HG03521 (cell line): ENCODE results near the gene GPR61.

Experiments
- ATAC-seq: cut with Tn5 transposase; IDR thresholded peaks from one replicate; pipeline ENCODE4 v1.9.1; 2021; ENCODE audit warnings: mild to moderate bottlenecking, moderate library complexity; ENCODE audit not compliant: unreplicated experiment

GPR61 gene, protein sequence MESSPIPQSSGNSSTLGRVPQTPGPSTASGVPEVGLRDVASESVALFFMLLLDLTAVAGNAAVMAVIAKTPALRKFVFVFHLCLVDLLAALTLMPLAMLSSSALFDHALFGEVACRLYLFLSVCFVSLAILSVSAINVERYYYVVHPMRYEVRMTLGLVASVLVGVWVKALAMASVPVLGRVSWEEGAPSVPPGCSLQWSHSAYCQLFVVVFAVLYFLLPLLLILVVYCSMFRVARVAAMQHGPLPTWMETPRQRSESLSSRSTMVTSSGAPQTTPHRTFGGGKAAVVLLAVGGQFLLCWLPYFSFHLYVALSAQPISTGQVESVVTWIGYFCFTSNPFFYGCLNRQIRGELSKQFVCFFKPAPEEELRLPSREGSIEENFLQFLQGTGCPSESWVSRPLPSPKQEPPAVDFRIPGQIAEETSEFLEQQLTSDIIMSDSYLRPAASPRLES

DNA sequence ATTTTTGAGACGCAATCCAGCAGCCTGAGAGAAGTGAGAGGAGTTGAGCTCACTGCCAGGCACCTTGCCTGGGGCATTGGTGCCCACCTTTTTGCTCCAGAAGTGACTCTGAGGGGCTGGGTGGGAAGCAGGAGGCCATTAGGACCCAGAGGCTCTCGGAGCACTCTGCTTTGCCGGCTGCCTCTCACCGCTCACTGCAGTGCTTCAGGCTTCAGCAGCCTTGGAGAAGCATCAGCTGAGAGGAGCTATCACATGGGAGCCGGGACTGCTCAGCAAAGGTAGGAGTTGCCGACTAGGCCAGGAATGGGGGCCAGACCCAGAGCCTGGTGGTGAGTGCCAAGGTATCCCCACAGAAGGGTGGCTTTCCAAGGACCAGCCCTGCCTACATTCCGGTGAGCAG is at the start of gene GPR61:
TSS of gene GPR61 (plus strand) at position 197 of the 400 bp plus-strand sequence. CDS start 3,151 bp downstream, outside the sequence.
- no peak for ATAC-seq

DNA sequence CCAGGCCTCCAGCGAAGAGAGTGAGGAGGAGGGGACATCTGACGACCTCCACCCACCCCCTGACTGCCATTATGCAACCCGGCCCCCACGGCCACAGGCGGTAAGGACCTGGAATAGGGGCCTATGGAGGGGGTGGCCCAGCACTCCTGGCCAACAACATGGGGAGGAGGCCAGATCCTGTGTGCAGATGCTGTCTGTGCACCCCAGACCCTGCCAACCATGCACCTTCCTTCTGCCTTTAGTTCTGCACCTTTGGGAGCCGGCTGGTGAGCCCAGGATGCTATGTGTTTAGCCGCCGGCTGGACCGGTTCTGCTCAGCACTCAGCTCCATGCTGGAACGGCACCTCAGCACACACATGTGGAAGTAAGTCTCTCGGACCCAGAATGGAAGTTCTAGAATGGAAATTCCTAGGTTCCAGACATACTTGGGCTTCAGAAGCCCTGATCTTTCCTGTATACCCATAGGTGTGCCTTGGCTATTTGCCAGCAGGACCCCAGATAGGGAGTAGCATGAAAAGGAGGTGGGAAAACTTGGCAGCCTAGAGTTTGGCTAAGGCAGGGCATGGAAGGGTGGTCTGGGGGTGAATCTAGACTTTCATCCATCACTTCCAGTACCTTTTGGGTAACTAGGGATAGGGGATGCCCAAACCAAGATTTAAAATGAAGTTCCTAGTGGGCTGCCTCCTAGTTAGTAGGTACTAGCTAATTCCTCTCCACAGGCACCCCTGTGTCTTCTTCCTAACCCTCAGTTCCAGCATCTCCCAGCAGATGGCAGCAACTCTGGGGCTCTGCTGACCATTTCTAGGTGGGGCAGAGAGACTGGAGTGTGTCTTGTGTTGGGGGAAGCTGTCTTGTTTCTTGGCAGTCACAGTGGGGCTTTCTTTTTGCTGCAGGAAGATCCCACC is 49.4 kb upstream of the GPR61 start:
- no peak for ATAC-seq

DNA sequence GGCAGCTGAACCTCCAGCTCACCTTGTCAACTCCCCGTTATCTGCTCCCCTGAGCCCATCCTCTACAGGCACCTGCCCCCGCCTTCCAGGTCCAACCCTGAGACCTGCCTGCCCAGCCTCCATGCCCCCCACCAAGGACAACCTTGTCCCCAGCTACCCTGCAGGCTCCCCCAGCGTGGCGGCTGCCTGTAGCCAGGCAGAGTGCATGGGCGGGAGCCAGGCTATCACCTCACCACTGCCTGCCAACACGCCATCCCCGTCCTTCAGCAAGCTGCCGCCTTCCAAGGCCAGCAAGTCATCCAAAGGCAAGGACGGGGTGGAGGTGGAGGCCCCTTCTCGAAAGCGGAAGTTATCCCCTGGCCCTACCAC is 48.8 kb upstream of the GPR61 start:
- no peak for ATAC-seq

DNA sequence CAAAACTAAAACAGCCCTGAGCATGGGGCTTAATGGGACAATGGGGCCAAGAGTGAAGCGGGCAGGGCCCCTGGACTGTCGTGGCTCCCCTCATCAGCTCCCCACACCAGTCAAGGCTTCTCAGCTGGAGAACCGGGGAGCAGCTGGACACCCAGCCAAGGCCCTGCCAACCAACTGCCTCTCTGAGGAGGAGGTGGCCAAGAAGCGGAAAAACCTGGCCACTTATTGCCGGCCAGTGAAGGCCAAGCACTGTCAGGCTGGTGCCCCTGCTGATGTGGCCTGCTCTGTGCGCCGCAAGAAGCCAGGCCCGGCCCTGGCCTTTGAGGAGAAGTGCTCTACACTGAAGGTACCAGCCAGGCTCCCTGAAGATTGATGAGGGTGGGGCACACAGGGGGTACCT is 48.3 kb upstream of the GPR61 start:
- no peak for ATAC-seq

DNA sequence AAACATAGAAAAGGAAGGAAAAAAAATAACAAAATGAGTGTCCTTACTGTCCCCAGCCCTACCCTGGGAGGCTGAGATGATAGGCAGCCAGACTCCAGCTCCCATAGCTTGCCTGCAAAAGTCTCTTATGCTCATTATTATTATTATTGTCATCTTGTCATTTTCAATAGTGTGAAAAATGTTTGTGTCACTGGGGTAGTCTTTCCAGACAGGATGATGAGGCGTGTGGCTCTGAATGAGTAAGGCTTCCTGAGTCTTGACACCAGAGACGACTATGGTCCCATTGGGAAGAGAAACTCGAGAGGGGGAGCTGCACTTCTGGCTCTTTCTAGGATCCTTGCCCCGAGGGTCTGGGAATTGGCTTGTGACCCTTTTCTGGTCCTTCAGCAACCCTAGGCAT is 46.9 kb upstream of the GPR61 start:
- no peak for ATAC-seq

DNA sequence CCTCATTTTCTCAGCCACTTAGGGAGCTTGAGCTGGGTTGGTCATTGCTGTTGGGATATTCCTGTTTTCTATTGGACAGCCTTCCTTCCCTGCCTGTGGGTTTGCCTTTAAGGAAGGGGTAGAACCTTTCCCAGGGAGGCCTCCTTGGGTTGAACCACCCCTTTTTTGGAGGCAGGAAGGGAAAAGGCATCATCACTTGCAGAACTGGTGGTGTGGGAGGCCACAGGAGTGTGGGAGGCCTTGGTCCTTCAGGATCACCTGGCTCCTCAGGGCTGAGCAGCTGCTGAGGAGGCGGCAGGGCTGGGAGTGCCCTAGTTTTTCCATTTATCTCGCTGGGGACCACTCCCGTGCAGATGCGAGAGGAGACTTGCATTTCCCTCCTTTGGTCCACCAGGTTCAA is 46.4 kb upstream of the GPR61 start:
- no peak for ATAC-seq

DNA sequence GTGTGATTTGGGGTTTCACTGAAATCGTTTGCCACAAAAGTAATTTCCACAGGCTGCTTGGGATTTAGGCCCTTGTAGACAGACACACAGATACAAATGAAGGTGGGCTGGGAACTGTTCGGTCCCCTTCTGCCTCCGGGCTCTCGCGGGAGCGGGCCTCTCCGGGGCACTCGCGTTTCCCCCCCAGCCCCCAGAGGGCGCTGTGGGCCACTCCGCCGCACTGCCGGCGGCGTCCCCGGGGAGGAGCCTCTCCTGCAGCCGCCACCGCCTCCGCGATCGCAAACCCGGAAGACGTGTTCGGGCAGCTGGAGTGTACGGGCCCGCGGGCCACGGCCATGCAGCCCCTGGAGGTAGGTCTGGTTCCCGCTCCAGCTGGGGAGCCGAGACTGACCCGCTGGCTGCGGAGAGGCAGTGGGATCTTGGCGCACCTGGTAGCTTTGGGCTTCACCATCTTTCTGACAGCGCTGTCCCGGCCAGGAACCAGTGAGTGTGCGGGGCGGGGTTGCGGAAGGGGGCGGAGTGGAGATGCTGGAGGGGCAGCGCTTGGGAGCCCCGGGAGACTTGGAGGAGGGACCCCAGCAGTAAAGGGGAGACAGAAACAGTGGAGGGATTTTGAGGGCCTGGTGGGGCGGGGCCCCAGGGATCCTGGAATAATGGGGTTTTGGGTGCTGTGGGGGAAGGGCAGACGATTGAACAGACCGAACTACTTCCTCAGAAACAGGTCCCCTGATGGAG is 45.7 kb upstream of the GPR61 start, which contains the start of gene CYB561D1:
TSS of gene CYB561D1 (plus strand) at position 290 of the 735 bp plus-strand sequence. CDS start at position 336, 46 bp downstream.
- ATAC-seq = peak; percentile 79

DNA sequence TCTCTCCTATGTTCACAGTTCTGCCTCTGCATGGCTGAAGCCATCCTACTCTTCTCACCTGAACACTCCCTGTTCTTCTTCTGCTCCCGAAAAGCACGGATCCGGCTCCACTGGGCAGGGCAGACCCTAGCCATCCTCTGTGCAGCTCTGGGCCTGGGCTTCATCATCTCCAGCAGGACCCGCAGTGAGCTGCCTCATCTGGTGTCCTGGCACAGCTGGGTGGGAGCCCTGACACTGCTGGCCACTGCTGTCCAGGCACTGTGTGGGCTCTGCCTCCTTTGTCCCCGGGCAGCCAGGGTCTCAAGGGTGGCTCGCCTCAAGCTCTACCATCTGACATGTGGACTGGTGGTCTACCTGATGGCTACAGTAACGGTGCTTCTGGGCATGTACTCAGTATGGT is 43.9 kb upstream of the GPR61 start:
- ATAC-seq = no peak

DNA sequence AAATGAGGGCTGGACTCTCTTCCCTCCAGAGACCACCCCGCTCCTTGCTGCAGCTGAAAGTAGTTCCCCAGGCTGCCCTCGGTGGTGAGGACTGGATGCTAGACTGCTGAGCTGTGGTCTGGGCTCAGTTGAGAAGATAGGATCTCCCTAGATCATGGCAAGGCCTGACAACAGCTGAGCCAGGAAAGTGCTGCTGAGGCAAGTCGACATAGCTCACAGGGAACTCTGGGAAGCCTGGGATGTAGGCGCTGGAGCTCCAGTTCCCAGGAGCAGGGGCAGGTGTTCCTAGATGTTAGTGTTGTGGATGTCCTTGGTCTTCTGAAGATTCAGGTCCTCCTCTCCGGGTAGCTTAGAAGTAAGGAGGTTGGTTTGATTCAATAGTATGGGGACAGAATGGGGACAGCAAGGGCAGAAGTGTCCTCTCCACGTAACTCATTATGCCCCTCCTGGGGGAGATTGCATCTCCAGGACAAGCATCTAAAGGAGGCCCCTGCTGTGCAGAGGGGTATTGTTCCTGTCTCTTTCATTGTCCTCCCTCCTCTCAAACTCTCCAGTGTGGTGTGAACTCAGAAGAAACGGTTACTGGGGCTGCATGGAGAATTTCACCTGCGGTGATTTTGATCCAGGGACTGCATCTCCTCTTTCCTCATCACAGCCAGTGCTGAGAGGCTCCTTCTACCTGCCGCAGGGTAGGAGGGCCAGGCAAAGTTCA is 42.1 kb upstream of the GPR61 start:
- ATAC-seq = no peak

DNA sequence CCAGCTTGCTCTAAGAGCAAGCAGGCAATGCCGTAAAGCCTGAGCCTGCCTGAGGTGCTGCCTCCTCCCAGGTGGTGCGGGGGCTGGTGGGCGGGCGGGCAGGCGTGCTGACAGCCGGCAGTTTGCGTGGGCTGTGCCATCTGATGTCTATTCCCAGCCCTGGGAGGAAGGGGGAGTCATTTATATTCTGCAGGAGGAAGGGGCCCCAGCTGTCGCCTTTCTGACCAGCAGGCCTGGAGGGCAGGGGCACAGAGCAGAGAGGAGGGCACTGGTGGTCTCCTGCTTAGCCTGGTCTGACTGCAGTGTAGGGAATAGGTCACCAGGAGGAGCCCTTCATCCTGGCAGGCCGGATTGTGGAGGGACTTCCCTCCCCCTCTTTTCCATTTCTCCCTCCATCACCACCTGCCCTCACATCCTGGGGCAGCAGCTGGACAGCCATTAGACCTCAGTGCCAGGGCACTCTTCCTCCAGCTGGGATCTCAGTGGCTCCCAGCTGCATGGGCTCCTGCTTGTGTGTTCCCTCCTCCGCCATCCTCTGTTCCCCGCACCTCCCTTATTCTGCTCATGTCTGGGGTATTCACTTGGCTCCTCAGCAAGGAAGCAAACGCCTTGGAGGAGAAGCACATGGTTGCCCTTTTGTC is 41.4 kb upstream of the GPR61 start:
- ATAC-seq = no peak

DNA sequence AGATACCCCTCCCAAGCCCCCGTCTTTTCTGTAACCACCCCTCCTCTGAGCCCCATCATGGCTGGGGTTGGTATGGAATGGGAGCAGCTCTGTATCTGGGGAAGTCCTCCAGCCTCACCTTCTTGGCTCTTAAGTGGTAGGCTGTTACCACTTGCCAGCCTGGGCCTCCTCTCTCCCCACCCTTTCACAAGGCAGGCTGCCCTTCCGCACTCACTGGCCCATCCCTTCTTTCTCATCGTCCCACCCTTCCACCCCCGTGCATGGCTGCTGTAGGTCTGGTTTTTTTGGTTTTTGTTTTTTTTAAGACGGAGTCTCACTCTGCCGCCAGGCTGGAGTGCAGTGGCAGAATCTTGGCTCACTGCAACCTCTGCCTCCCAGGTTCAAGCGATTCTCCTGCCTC is 40.6 kb upstream of the GPR61 start:
- ATAC-seq = no peak

DNA sequence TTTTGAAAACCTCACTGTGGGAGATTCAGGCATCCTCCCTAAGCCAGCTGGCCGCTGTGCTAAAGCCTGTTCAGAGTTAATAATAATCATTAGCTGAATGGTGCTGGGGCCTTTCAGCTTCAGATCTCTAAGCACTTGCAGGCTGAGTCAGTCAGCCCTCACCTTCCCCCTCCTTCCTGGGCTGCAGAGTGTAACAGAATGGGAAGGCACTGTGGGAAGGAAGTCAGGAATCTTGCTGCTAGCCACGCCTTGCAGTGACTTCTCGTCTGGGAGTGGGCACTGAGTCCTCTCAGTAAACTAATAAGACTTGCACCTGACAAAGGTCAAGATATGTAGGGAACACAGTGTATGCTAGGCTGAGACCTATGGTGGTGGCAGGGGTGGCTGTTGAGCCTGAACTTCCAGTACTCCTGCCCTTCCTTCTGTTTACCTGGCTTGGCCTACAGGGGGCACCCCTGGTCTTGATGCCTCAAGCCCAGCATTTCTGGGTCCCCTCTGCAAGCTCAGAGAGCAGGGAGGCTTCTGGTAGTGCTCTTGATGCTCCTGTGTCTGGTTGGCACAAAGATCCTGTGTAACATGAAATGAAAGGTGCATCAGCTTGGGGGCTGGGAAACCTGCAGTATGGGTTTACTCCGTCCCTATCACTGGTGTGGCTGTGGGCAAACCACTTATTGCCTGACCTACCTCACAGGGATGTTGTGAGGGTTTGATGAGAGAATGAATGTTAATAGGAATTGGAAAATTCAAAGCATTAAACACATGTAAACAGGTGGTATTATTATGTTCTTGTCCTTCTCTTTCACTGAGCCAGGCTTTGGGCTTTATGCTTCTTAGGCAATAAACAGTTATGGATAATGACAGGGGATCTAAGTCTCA is 39.8 kb upstream of the GPR61 start:
- ATAC-seq = no peak

DNA sequence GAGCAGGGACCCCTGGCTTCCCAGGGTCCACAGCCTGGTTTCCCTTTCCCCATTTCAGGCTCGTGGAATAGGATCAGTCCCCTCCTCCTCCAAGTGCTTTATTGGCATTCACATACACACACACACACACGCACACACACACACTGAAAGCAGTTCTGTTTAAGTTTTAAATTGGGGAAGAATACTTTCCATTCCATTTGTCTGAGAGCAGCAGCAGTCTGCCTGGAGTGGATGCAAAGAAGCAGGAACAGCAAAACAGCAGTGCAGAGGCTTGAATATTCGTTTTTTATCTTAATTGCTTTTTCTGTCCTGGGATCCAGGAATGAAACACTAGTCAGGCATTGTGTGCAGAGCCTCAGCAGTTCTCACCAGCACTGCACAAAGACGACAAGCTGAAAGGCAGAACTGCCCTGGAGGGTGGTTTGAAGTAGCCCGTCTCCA is 38.7 kb upstream of the GPR61 start:
- no peak for ATAC-seq

DNA sequence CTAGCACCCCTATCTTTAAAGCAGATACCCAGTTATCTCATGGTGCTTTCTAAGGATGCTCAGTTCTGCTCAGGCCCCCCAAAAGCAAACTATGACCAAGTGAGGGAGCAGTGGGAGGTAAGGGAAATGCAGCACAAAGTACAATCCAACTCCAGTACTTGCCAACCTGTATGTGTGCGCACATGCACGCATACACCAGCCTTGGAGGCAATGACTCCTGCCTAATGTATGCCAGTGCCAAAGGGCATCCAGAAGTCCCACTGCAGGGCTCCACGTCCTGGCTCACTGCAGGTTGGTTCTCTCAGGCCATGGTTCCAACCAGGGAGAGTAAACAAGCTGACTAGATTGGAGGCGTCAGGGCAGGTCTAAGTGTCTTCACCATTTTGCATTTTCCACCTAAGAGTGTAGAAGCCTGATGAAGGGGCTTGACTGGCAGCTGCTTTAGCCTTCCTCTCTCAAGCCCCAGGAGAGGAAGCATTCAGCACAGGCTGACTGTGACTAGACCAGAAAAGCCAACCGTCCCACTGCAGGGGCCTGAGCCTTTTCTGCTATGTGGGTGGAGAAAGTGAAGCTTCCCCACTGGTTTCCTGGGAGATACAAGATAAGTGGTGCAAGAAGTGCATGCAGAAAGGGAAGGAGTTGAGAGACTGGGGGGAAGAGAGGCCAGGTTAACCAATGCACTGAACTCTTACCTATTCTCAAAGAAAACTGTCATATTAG is 37.9 kb upstream of the GPR61 start:
- ATAC-seq = no peak

DNA sequence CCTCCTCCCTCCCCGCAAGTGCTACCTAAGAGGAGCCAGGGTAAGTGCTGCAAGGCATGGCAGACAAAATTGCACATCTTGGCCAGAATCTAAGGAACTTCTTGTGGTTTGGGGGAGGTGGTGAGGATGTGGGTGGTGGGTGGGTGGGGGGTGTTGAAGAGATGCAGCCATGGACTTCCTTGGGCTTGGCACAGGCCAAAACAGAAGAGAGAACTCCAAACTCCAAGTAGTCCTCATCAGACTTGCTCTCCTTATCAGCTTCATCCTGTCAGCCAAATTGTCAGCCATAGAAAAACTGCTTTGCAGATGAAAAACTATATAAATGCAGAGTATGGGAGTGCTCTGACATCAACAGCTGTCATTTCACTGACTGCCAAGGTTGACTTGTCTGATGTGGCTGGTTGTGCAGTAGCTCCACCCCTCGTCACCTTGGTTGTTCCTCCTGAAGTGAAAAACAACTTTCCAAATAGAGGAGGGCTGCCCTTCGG is 37.3 kb upstream of the GPR61 start:
- ATAC-seq = no peak

DNA sequence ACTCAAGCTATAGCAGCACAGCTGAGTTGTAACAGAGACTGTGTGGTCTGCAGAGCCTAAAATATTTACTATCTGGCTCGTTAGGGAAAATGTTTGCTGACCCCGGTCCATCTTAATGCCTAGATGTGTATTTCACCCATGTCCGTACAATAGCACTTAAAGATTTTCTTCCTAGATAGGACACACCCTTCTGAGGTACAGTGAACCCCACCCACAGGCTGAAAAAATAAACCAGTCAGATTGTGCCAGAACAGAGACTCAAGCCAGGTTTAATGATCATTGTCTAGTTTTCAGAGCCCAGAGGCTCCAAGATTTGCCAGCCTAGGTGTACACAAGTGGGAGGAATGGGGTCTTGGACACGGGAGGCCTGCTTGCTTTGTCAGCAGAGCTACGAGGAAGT is 35.7 kb upstream of the GPR61 start:
- no peak for ATAC-seq

DNA sequence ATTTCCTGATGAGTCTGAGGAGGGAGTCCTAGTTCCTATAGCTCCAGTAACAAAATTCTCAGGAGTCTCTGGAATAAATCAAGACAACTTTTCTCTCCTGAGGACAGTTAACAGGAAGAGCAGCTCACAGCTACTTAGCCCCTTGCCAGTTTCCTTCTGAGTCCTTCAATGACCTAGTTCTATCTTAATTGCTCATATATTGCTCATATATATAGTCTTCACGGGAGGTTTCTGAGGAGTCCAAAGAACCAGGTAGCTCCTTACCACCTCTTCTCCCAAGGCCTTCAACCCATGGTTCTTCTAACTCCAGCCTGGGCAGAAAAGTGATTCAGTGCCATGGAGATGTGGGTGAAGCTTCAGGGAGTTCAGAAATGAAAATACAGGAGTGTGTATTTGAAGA is 34.7 kb upstream of the GPR61 start:
- no peak for ATAC-seq
